Skeletal muscle tissue (tissue), 4 donors: ENCODE results near the gene PROM1. TPM values are rescaled to one million over a fixed set of nuclear protein-coding genes. Genes with fewer than 3 reads are reported as not detected.

ENCODE experiments used
- H3K27ac ChIP-seq: one replicate; pipeline ENCODE4 v1.7.0; 2013; ENCODE audit warnings: mild to moderate bottlenecking, low read depth, low read length, inconsistent platforms
- H3K27me3 ChIP-seq, 3 donors: one replicate each; pipeline ENCODE4 v1.7.0; 2013; ENCODE audit warnings: low read length in 3 of 3; ENCODE audit not compliant: control insufficient read depth in 3 of 3, insufficient read depth in 3 of 3
- H3K36me3 ChIP-seq, 3 donors: one replicate each; pipeline ENCODE4 v1.7.0; 2013; ENCODE audit warnings: low read length in 3 of 3; ENCODE audit not compliant: control insufficient read depth in 3 of 3, insufficient read depth in 3 of 3
- H3K4me1 ChIP-seq, 3 donors: one replicate each; pipeline ENCODE4 v1.7.0; 2013; ENCODE audit warnings: low read length in 3 of 3, mild to moderate bottlenecking in 3 of 3; ENCODE audit not compliant: control insufficient read depth in 3 of 3, insufficient read depth in 3 of 3
- H3K4me3 ChIP-seq, 3 donors: one replicate each; pipeline ENCODE4 v1.7.0; 2013; ENCODE audit warnings: low read length in 3 of 3
- H3K9ac ChIP-seq, 3 donors: one replicate each; pipeline ENCODE4 v1.7.0; 2013; ENCODE audit warnings: low read length in 3 of 3, mild to moderate bottlenecking in 3 of 3, moderate library complexity in 2 of 3, low read depth in 1 of 3
- H3K9me3 ChIP-seq, 3 donors: one replicate each; pipeline ENCODE4 v1.7.0; 2013; ENCODE audit warnings: low read length in 3 of 3; ENCODE audit not compliant: control insufficient read depth in 3 of 3
- total RNA-seq: library from RNA; depleted of rRNA; stranded (reverse); fragments of >200 nt; gene quantifications from one replicate; pipeline ENCODE4 v1.2.3, GENCODE V29; 2014
- donor health status: Osteomylitis.

Gene PROM1
- total RNA-seq, 1 donor from 2014 or later, result 40.2 TPM

- Histone ChIP-seq H3K9ac (no peak overlapping the region), H3K36me3 (no peaks in the 10 kb centered on the region), H3K4me3 (no peak overlapping the region), H3K27me3 (peaks cover 0 to 7% (median 6%) of the 10 kb centered on the region in 3 donors), H3K27ac (no peak overlapping the region), H3K4me1 (no peaks in the 10 kb centered on the region), H3K9me3 (no peaks in the 10 kb centered on the region)
These were observed 154.9 kb downstream of the PROM1 start for GRCh38 chr4:15928883-15929282.

- peaks cover 0 to 6% (median 6%) of the 10 kb centered on the region in 3 donors for H3K27me3 ChIP-seq
These were observed 157.3 kb downstream of the PROM1 start for GRCh38 chr4:15926486-15926885.

GRCh38 chr4:15925830-15926229, 158.0 kb downstream of the PROM1 start:
- Histone ChIP-seq H3K4me3 (no peak overlapping the region), H3K4me1 (no peaks in the 10 kb centered on the region), H3K9me3 (no peaks in the 10 kb centered on the region), H3K27me3 (peaks cover 0 to 6% (median 6%) of the 10 kb centered on the region in 3 donors), H3K9ac (no peak overlapping the region), H3K27ac (no peak overlapping the region), H3K36me3 (no peaks in the 10 kb centered on the region)

More at GRCh38 chr4:15926486-15926885, 157.3 kb downstream of the PROM1 start:
- no peaks in the 10 kb centered on the region for H3K9me3 ChIP-seq
- no peaks in the 10 kb centered on the region for H3K4me1 ChIP-seq
- H3K4me3 ChIP-seq, result no peak overlapping the region
- no peak overlapping the region for H3K9ac ChIP-seq
- H3K36me3 ChIP-seq, result no peaks in the 10 kb centered on the region
- no peak overlapping the region for H3K27ac ChIP-seq

- H3K4me3 ChIP-seq, result no peak overlapping the region
- H3K36me3 ChIP-seq, result no peaks in the 10 kb centered on the region
- H3K27ac ChIP-seq, result no peak overlapping the region
- no peaks in the 10 kb centered on the region for H3K4me1 ChIP-seq
- no peaks in the 10 kb centered on the region for H3K27me3 ChIP-seq
- H3K9ac ChIP-seq, result no peak overlapping the region
- H3K9me3 ChIP-seq, result no peaks in the 10 kb centered on the region
These were observed 162.3 kb downstream of the PROM1 start for GRCh38 chr4:15921592-15921932.

GRCh38 chr4:15920723-15921591, 162.9 kb downstream of the PROM1 start:
- Histone ChIP-seq H3K9me3 (no peaks in the 10 kb centered on the region), H3K27me3 (no peaks in the 10 kb centered on the region), H3K9ac (no peak overlapping the region), H3K36me3 (no peaks in the 10 kb centered on the region), H3K27ac (no peak overlapping the region), H3K4me3 (no peak overlapping the region), H3K4me1 (no peaks in the 10 kb centered on the region)

- Histone ChIP-seq H3K9me3 (no peaks in the 10 kb centered on the region), H3K27me3 (no peaks in the 10 kb centered on the region), H3K27ac (no peak overlapping the region), H3K9ac (no peak overlapping the region), H3K4me3 (no peak overlapping the region), H3K4me1 (no peaks in the 10 kb centered on the region), H3K36me3 (no peaks in the 10 kb centered on the region)
These were observed 165.2 kb downstream of the PROM1 start for GRCh38 chr4:15918484-15919129.

Other genes starting within 250 kb of the PROM1 start
- gene FGFBP1, start 145.3 kb downstream of the PROM1 start, total RNA-seq, result not detected
- not detected for gene FGFBP2, start 120.8 kb downstream of the PROM1 start, total RNA-seq
- gene TAPT1, start 142.4 kb upstream of the PROM1 start, total RNA-seq, result 31.8 TPM